Mucosa of gallbladder (tissue), 1 donor: ENCODE measurements around the gene IL1RAPL2. TPM values are rescaled to one million over a fixed set of nuclear protein-coding genes. Genes with fewer than 3 reads are reported as not detected.
"Not testable (repeated sequence)": the region's sequence is repeated elsewhere in the genome, so short reads cannot be mapped to it uniquely, and the experiment has no call there.

Source experiments
- DNase-seq: peaks from one replicate; pipeline ENCODE4 v3.0.0-alpha.2; 2020; ENCODE audit warnings: low spot score
- total RNA-seq: library from RNA; stranded (reverse); gene quantifications from one replicate; pipeline ENCODE4 v1.2.1, GENCODE V29; 2021
- donor health status: DM: no; HTN: no; CAD: no.

Gene IL1RAPL2
- total RNA-seq, 1 donor from 2014 or later, result 0.35 TPM

DNA sequence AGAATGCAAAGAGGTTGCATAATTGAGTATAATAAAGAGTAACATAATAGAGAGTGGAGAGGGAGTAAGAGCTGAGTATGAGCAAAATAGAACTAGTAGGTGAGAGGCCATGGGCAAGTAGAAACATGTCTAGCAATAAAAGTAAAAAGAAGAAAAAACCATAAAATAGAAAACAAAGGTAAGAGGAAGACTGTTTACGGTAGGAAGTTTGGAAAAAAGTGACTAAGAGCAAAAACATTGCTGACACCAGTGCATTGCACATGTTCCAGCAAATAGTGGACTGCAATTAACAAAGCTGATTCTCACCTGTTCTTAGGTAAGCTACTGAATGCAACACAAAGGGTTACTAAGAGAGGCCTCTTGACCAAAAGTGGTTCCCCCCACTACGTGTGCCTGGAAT lies 451.6 kb downstream of the IL1RAPL2 start:
- DNase-seq, result no peak

DNA sequence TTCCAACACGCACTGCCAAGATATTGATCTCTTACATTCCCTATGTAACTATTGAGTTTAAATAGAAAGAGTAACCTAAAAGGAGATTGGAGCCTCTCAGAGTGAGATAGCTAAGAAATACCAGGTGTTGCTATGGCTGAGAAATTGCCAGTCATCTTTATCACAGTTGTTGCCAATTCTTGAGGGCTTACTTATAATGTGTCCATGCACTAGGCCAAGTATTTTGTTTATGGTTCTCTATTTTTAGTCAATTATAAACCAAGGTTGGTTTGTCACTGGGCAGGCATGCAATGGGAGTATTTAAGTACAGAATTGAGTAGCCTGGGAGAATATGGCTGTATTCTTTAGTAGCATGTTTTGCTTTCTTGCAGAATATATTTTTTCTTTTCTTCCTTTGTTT lies 452.9 kb downstream of the IL1RAPL2 start:
- no peak for DNase-seq

DNA sequence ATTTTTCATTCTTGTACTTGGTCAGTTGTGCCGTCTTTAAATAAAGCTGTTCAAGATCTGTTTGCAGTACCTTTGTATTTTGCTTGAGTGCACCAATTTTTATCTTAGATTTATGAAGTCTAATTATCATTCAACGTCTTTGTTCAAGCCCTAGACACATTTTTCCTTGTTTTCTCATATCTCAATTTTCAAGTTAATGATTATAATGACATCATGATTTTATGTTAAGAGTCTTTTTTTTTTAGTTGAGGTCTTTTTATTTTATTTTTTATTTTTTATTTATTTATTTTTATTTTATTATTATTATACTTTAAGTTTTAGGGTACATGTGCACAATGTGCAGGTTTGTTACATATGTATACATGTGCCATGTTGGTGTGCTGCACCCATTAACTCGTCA lies 463.0 kb downstream of the IL1RAPL2 start:
- DNase-seq, result not testable (repeated sequence)

DNA sequence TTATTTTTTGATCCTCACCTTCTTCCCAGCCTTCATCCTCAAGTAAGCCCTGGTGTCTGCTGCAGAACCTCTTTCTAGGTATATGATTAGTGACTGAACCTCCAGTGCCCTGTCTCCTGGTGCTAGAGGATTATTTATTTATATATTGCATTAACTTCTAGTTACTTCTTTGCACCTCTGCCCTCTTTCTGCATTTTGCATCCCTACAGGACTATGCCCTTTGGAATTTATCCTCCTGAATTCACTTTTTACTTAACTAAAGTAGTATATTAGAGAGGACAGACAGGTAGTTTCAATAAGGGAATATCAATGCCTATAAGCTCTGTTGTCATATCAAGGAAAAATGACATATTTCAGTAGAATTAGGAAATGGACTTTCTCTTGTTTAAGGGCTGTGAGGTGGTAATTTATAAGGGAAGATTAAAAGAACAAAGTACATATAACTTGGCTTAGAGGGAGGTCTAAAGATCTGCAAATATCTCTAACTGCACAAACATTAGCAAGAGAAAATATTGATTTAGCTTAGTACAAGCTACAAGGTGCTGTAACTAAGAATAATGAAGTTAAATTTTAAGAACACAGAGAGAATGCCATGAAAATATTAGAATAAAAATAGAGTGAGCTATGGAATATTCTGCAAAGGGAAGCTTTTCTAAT lies 472.8 kb downstream of the IL1RAPL2 start:
- no peak for DNase-seq

DNA sequence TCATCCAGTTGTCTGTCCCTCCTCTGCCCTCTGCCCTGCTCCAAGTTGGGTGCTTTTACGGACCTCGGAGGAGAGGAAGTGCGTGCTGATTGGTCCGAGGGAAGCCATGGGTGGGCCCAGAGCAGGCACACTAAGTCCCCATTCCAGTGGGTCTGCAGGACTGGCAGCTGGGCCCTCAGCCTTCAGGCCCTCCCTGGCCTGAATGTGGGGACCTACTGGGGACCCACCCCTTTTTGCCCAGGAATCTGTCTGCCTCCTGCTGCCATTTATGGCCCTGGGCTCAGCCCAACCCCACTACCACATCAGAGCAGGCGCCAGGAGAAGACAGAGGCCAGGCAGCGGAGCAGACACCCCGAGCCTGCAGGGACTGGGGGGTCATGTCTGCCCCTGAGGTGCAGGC lies 484.9 kb downstream of the IL1RAPL2 start:
- DNase-seq, result no peak

DNA sequence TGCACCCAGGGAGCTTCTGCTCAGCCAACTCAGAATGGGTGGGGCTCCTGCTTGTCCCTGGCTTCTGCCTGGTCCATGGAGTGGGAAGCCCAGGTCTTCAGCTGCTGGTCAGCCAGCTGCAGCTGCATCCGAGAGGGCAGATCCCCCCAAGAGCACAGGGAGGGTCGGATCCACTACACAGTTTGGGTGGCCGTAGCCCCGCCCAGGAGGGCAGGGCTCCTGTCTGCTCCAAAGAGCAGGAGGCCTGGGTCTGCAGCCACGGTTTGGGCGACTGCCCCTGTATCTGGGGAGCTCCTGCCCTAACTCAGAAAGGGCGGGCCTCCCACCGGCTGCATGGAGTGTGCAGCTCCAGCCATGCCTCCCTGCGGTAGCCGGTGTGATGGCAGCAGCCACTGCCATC lies 485.4 kb downstream of the IL1RAPL2 start:
- no peak for DNase-seq

DNA sequence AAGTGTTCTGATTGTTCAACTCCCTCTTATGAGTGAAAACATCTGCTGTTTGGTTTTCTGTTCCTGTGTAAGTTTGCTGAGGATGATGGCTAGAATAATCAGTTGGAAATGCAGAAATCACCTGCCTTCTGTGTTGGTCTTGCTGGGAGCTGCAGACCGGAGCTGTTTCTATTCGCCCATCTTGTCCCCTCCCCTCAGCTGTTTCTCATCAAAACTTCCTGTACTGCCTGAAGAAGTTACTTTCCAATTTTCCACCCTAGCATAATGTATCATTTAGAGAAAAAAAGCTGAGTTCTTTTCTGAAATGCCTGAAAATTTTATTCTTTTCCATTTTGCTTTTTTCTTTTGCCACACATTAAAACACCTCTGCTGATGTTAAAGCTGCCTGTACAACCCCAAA lies 486.9 kb downstream of the IL1RAPL2 start:
- no peak for DNase-seq

DNA sequence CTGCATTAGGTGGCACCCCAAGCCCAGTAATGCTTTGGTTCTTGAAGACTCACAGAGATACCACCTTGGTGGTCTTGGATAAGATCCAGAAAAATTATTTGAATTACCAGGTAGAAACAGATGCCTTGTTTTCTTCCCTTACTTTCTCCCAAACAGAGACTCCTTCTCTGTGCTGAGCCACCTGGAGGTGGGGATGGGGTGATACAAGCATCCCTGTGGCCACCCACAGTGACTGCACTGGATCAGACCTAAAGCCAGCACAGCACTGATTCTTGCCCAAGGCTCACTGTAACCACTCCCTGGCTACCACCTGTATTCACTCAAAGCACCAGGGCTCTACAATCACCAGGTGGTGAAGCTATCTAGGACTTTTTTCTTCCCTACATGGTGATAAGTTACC lies 497.7 kb downstream of the IL1RAPL2 start:
- DNase-seq, result no peak

DNA sequence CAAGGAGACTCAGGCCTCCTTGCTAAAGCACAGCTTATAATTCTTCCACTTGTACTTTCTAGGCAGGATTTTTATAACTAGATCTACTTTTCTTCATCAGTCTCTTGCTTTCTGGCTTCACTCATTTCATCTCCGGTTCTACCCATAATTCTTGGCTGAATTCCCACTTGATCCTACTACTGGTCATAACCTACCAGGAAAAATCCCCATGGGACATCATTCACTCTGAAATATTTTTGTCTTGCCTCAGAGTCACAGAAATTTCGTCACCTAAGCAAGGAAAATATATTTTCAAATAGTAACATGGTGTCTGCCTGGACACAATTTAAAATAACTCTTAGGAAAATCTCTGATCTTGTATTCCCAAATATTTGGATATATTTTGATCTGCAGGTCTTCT lies 532.2 kb downstream of the IL1RAPL2 start:
- no peak for DNase-seq

DNA sequence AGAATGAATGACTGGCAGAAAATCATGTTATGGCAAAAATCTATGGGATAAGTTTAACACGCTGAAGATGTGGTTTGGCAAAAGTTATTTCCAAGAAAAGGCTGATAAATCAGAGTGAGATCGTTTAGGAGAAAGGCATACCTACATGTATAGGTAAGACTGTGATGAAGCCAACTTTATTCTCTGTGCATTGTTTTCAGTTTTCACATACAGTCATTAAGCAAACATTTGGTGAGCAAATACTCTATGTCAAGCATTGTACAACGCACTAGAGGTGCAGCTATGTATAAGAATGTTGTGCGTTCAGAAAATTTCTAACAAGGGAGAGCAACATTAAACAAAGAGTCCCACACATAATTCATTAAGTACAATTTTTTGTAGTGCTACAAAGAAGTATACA lies 532.8 kb downstream of the IL1RAPL2 start:
- DNase-seq, result no peak

DNA sequence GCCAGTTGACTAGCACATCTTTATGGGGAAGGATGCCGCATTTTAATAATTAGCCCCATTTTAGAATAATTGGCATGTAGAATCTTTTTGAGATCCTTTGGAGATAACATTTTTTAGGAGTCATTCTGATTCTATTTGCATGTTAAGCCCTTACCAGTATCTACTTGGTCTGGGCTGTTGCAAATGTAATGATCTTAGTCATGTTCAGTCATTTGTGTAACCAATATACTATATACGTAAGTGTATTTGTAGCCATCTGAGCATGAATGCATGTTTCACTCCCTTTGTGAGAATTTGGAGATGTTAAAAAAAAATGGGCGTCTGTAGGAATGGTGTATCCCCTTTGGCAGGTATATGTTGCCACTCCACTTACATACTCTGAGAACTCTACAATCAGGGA lies 535.4 kb downstream of the IL1RAPL2 start:
- DNase-seq, result no peak

DNA sequence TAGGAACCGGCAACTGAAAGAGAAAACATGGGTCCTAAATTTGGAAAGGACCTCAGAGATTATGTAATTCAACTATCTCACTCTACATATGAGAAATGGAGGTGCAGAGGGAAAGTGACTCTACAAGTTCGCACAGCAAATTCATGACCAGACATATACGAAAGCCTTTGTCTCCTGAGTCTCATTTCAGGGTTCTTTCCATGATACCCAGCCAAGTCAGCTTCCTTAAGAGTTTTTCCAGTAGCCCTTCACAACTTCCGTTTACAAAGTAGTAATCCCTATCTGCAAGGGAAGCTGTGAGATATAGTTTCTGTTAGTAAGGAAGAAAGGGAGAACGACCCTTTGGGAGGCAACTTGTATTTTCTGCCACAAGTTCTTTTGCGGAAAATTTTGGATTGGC lies 543.9 kb downstream of the IL1RAPL2 start:
- no peak for DNase-seq

DNA sequence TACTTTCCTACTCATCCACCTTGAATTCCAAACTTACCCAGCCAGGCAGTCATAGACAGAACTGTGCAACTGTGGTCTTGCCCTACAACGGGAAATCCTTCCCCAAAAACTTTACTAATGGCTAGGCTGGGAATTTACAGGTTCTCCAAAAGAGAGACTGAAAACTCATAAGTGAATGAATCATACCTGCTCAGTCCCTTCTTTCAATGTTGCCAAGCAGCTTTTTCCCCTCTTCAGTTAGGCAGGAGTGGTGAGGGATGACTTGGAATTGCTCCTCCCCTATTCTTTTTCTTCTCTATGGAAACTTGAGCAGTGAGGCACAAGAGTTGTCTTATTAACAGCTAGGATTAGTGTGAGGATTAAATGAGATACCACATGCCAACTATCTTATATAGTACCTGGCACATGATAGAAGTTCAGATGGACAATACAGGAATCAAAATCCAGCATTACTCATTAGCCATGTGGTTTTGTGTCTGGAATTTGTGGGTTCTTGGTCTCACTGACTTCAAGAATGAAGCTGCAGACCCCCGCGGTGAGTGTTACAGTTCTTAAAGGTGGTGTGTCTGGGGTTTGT lies 548.6 kb downstream of the IL1RAPL2 start:
- DNase-seq, result no peak

DNA sequence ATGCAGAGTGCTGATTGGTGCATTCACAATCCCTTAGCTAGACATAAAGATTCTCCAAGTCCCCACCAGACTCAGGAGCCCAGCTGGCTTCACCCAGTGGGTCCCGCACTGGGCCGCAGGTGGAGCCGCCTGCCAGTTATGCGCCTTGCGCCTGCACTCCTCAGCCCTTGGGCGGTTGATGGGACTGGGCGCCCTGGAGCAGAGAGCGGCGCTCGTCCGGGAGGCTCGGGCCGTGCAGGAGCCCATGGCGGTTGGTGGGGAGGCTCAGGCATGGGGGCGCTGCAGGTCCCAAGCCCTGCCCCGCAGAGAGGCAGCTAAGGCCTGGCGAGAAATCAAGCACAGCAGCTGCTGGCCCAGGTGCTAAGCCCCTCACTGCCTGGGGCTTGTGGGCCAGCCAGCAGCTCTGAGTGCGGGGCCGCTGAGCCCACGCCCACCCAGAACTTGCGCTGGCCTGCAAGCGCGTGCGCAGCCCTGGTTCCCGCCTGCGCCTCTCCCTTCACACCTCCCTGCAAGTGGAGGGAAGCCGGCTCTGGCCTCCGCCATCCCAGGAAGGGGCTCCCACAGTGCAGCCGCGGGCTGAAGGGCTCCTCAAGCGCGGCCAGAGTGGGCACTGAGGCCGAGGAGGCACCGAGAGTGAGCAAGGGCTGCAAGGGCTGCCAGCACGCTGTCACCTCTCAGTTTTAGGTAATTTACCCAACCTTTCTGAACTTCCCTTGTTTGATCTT lies 549.8 kb downstream of the IL1RAPL2 start:
- not testable (repeated sequence) for DNase-seq

DNA sequence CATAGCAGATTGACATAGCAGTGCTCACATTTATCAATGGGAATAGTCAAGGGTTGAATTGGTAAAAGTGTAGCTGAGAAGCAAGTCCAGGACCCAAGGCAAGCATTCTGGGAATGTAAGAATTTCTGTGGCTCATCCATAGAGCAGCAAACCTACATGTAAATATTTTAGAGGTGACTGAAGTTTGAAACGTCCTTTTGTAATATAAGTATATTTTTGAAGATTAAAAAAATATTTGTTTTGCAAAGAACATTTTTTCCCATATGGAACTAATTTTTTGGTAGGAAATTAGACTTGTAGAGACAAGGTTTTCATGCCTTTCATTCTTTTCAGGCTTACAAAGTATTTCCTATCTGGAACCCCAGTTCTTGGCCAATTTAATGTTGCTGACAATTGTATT lies 550.5 kb downstream of the IL1RAPL2 start:
- no peak for DNase-seq

DNA sequence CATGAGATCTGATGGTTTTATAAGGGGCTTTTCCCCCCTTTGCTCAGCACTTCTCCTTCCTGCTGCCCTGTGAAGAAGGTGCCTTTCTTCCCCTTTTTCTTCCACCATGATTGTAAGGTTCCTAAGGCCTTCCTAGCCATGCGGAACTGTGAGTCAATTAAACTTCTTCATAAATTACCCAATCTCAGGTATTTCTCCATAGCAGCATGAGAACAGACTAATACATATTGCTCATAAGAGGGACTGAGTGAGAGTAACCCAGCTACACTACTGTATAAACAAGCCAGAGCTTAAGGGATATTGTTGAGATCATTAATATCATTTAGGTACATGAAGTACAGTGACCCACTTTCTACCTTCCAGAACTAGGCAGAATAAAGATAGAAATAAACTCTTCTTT lies 551.6 kb downstream of the IL1RAPL2 start:
- no peak for DNase-seq

DNA sequence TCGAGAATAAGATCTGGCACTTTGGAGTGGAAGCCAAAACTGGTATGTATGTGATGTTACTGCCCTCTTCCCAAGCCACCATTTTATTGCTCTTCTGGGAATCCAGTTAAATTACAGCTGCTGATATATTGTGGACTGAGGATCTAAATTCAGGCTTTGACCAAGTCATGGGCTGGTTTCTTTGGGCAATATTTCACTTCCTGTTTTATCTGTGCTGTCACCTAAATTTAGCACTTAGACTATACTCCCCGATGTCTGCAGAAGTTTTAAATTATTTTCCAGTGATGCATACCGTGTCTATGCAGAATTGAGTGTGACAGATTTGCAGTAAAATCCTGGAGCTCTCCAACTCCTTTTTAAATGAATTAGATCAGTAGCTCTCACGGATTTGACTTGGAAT lies 554.5 kb downstream of the IL1RAPL2 start:
- DNase-seq, result no peak

DNA sequence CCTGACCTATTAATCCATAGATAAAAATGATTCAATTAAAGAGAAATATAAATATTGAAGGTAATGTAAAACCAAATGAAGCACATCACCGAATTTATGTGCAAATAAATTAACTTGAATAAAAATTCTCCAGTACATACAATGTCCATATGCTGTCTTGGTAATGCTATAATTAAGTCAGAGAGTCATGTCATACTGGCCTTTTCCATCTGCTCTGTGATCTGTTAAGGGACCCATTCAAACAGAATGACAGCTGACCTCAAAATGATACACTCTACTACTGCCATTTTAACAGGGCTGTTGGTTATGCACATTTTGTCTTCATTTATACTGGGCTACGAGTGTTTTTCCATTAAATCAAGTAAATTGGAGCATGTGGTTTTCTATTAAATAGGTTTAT lies 555.2 kb downstream of the IL1RAPL2 start:
- no peak for DNase-seq

DNA sequence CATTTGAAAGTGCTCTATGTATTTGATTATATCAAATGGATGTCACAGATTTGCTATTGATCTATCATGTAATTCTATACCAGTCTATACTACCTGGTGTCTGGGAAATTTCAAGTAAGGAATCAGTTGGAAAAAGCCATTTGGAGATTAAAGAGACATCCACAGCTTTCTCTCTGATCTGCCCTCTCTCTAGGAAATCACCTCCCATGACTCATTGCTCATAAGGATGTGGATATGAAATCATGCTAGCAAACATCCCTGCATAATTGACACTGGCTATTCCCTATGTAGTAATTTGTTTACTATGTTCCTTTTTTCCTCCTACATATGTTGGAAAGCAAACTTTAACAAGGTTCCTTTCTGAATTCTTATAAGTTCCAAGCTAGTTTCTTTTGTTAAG lies 560.2 kb downstream of the IL1RAPL2 start:
- DNase-seq, result no peak

DNA sequence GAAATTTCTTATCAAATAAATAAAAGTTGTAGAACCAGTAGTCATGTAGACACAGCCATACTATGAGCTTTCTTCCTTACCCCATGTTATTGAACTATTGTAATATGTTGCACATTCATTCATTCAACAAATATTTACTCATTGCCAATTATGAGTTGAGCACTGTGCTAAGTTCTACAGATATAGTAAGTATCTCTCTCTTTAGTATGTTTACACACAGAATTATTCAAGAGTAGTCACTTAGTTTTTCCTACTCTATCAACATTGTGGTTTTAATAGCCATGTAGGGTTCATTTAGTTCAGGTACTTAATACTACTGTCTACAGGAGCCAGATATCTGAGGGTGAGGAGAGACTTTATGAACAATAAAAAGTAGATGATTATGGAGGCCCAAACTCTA lies 568.3 kb downstream of the IL1RAPL2 start:
- no peak for DNase-seq

DNA sequence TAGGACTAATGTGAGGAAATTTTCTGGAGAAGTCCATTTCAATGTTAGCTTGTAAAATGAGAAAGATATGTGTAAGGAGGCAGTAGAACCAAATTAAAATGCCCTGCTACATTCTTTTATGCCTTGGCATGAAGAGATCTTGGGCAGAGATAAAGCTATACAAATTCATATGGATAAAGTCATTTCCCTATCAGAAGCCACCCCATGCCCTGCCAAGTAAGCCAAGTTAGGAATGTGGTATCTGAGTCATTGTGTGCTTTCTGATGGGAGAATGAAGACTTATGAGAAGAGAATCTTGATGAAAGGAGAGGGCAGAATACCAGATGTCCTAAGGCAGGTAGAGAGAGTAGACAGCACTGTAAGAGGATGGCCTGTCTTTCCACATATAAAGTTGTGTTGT lies 570.8 kb downstream of the IL1RAPL2 start:
- DNase-seq, result no peak

DNA sequence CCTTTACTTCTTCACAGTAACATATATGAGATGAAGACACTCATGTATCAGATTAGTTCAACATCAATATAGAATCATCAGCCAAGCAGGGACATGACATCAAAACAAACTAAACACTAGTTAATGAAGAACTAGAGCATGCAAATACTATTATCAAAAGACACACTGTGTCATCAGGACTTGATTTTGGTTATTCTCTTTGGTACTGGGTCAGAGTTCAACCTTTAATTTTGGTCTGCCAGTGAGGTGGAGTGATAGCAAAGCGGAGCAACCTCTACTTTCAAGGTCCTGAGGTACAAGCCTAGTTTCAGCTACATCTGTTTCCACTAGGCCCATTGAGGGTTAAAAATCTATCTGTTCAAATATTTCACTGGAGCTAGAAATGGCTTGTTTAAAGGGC lies 584.0 kb downstream of the IL1RAPL2 start:
- no peak for DNase-seq

DNA sequence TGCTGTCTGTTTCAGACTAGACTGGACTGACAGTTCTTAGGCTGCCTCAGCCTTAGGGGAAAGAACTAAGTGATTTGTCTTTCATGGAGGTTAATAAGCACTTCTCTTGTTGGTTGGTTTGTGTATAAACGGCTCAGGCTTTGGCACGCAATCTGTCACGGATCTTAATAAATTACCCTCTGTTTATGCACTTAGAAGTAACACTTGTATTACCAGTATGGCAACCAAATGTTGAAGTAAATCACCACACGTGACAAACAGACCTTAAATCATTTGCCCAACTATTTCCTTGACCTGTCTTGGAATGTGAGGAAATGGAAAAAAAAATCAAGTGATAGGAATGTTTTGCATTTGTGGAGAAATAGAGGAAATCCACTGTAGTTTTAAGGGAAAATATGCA lies 584.6 kb downstream of the IL1RAPL2 start:
- no peak for DNase-seq
